B cell (primary cell): ENCODE data around the gene CISH. TPM values are rescaled to one million over a fixed set of nuclear protein-coding genes. Genes with fewer than 3 reads are reported as not detected.

Experiments
- ATAC-seq: fragments of 200-7000 bp; cut with Tn5 transposase; one replicate; pipeline ENCODE4 v1.10.0; 2021; ENCODE audit warnings: low read depth, mild to moderate bottlenecking, moderate number of reproducible peaks, moderate library complexity
- CTCF ChIA-PET: fragments of 350-600 bp; sonication (Branson Sonifier 250); formaldehyde crosslinking; loops from one replicate; lab custom pipeline; 2021; ENCODE audit warnings: antibody characterized with exemption, inconsistent platforms; lab: Charles Lee
- POLR2A ChIA-PET: fragments of 350-600 bp; sonication (Branson Sonifier 250); formaldehyde crosslinking; loops from one replicate; lab custom pipeline; 2021; ENCODE audit warnings: antibody characterized with exemption; lab: Charles Lee
- DNase-seq: peaks from one replicate; pipeline ENCODE4 v3.0.0; 2013
- H2AFZ ChIP-seq: 2 replicates; pipeline ENCODE4 v1.6.1; 2012; ENCODE audit warnings: mild to moderate bottlenecking, low read depth, low read length; ENCODE audit not compliant: insufficient read depth, poor library complexity, severe bottlenecking
- H3K27ac ChIP-seq, 2 donors: 1 replicate in 1 of 2; 2 replicates in 1 of 2; pipeline ENCODE4 v1.5.1; 2012 to 2013; ENCODE audit warnings: low read length in 2 of 2, mild to moderate bottlenecking in 2 of 2, moderate library complexity in 1 of 2
- H3K27me3 ChIP-seq, 4 experiments: fragments of 200-600 bp in 1 of 4; sonication (generic) in 1 of 4; replicated peaks in 1 of 4; 1 replicate in 2 of 4; 2 replicates in 2 of 4; pipeline versions ENCODE4 v1.6.1 to v1.7.0; 2013 to 2016; ENCODE audit warnings: low read length in 3 of 4, mild to moderate bottlenecking in 2 of 4, mixed read lengths in 1 of 4, moderate library complexity in 1 of 4; ENCODE audit not compliant: insufficient read depth in 4 of 4, control insufficient read depth in 3 of 4; ENCODE audit errors: control extremely low read depth in 1 of 4
- H3K36me3 ChIP-seq, 2 experiments: replicated peaks in 1 of 2; 1 replicate in 1 of 2; 2 replicates in 1 of 2; pipeline versions ENCODE4 v1.6.1 to v1.7.1; 2013; ENCODE audit warnings: low read length in 1 of 2; ENCODE audit not compliant: insufficient read depth in 2 of 2, control insufficient read depth in 1 of 2; ENCODE audit errors: control extremely low read depth in 1 of 2, extremely low read depth in 1 of 2
- H3K4me1 ChIP-seq, 2 donors: fragments of 200-600 bp in 1 of 2; sonication (generic) in 1 of 2; 1 replicate in 1 of 2; 2 replicates in 1 of 2; pipeline versions ENCODE4 v1.5.1 to v1.6.1; 2013 to 2017; ENCODE audit warnings: low read length in 2 of 2; ENCODE audit not compliant: control insufficient read depth in 2 of 2, insufficient read depth in 2 of 2
- H3K4me2 ChIP-seq: replicated peaks from 2 replicates; pipeline ENCODE3; 2012; ENCODE audit warnings: mild to moderate bottlenecking, low read depth, low read length; ENCODE audit not compliant: poor library complexity, severe bottlenecking
- H3K4me3 ChIP-seq, 5 experiments: fragments of 200-600 bp in 1 of 5; sonication (generic) in 1 of 5; 1 replicate in 3 of 5; 2 replicates in 2 of 5; pipeline versions ENCODE4 v1.5.1 to v1.7.0; 2011 to 2016; ENCODE audit warnings: low read length in 4 of 5, mild to moderate bottlenecking in 4 of 5, low read depth in 2 of 5, control low read depth in 1 of 5, moderate library complexity in 1 of 5; ENCODE audit not compliant: insufficient read depth in 1 of 5; ENCODE audit errors: control extremely low read depth in 1 of 5, extremely low read depth in 1 of 5
- H3K79me2 ChIP-seq: fragments of 200-600 bp; sonication (generic); one replicate; pipeline ENCODE4 v1.6.0; 2016; ENCODE audit warnings: low read length; ENCODE audit not compliant: control insufficient read depth, insufficient read depth
- H3K9ac ChIP-seq: fragments of 200-600 bp; sonication (generic); 2 replicates; pipeline ENCODE4 v1.6.1; 2017; ENCODE audit warnings: mild to moderate bottlenecking, low read length, moderate library complexity
- H3K9me3 ChIP-seq, 3 donors: one replicate each; pipeline versions ENCODE4 v1.6.1 to v1.7.1; 2013; ENCODE audit warnings: low read length in 2 of 3; ENCODE audit not compliant: control insufficient read depth in 2 of 3, insufficient read depth in 1 of 3; ENCODE audit errors: control extremely low read depth in 1 of 3
- H4K20me1 ChIP-seq: 2 replicates; pipeline ENCODE4 v1.6.0; 2012; ENCODE audit warnings: mild to moderate bottlenecking, low read length; ENCODE audit not compliant: insufficient read depth, control insufficient read depth, poor library complexity, severe bottlenecking
- H3K27ac Mint-ChIP-seq: one replicate; pipeline ENCODE4 v1.8.0; 2021; ENCODE audit warnings: mixed read lengths
- H3K27me3 Mint-ChIP-seq: one replicate; pipeline ENCODE4 v1.8.0; 2021; ENCODE audit warnings: mixed read lengths
- H3K4me1 Mint-ChIP-seq: one replicate; pipeline ENCODE4 v1.8.0; 2021; ENCODE audit warnings: mixed read lengths
- H3K4me3 Mint-ChIP-seq: one replicate; pipeline ENCODE4 v1.8.0; 2021; ENCODE audit warnings: mixed read lengths
- H3K9me3 Mint-ChIP-seq: one replicate; pipeline ENCODE4 v1.8.0; 2022; ENCODE audit warnings: mixed read lengths; ENCODE audit not compliant: insufficient read depth
- EZH2 ChIP-seq: IDR thresholded peaks from 2 replicates; pipeline ENCODE4 v1.6.1; 2012; ENCODE audit warnings: borderline replicate concordance, low read depth, mild to moderate bottlenecking, moderate library complexity, low read length; ENCODE audit not compliant: insufficient read depth, poor library complexity, severe bottlenecking
- WGBS: methylation state at CpG from one replicate; pipeline ENCODE4 v1.1.5; 2013; ENCODE audit warnings: missing lambda C conversion rate; ENCODE audit not compliant: insufficient coverage; 5-methylcytosine and 5-hydroxymethylcytosine counted together
- intact Hi-C: fragments of 100-400 bp; cut with micrococcal nuclease; formaldehyde crosslinking; loops from one replicate; pipeline ENCODE4 v1.10.0; 2022
- polyA plus RNA-seq: library from polyadenylated mRNA; depleted of rRNA; stranded (reverse); fragments of >200 nt; gene quantifications from 2 replicates; pipeline ENCODE4 v1.2.3, GENCODE V29; 2012
- total RNA-seq, 2 donors: library from RNA; stranded (reverse); fragments of 120-200 nt in 1 of 2; gene quantifications; 1 replicate in 1 of 2; 2 replicates in 1 of 2; pipeline versions ENCODE4 v1.2.3 to v1.2.4, GENCODE V29; 2013 to 2022
- TF ChIP-seq, protein P1 (sequence below): fragments of 200-600 bp; IDR thresholded peaks from one replicate; pipeline ENCODE4 v1.8.0; 2022; ENCODE audit warnings: antibody characterized with exemption, mild to moderate bottlenecking

The CISH gene
- total and polyA plus RNA-seq, 2 donors (not counting 1 experiment from before 2014, with no cell fraction given) = 2.3 to 3.5 TPM

DNA sequence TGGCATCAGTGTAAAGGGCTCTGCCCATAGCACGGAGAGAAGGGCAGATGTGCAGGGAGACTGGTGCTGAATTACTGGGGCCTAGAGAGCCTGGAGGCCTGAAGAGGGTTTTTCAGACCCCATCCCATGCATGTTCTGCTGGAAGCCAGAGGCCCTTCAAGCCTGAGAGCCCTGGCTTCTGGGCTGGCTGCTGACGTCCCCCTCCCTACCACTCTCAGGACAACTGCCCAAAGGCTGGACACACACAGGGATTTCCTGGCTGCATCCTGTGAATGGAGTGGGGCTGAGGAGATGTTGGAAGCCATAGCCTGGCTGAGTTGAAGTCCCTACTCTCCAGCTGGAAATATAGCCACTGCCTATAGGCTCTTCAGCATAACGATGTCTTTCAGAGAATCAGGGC lies 46.2 kb upstream of the CISH start:
- ChIA-PET POLR2A (no interaction called here), CTCF (interaction anchor here (11.8 kb wide), 1 partner anchor 40 kb away, joined by 224 read pairs; the partner anchor contains the start of genes CISH and MAPKAPK3)
- Mint-ChIP-seq H3K9me3 (no peaks in the 10 kb centered on the region), H3K4me3 (no peak overlapping the region), H3K27ac (no peak overlapping the region), H3K4me1 (no peaks in the 10 kb centered on the region), H3K27me3 (no peaks in the 10 kb centered on the region)
- no peaks in the 10 kb centered on the region for H3K79me2 ChIP-seq
- H3K9ac ChIP-seq = no peak overlapping the region
- ATAC-seq (no peak), DNase-seq (no peak)
- no peak overlapping the region for H2AFZ ChIP-seq
- TF ChIP-seq EZH2 = no peak
- TF ChIP-seq, protein P1, sequence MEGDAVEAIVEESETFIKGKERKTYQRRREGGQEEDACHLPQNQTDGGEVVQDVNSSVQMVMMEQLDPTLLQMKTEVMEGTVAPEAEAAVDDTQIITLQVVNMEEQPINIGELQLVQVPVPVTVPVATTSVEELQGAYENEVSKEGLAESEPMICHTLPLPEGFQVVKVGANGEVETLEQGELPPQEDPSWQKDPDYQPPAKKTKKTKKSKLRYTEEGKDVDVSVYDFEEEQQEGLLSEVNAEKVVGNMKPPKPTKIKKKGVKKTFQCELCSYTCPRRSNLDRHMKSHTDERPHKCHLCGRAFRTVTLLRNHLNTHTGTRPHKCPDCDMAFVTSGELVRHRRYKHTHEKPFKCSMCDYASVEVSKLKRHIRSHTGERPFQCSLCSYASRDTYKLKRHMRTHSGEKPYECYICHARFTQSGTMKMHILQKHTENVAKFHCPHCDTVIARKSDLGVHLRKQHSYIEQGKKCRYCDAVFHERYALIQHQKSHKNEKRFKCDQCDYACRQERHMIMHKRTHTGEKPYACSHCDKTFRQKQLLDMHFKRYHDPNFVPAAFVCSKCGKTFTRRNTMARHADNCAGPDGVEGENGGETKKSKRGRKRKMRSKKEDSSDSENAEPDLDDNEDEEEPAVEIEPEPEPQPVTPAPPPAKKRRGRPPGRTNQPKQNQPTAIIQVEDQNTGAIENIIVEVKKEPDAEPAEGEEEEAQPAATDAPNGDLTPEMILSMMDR = no peak
- intact Hi-C loops = no loop called here
- H3K36me3 ChIP-seq = no peaks in the 10 kb centered on the region
- 95% methylated on average over 2 of the region's 3 CpGs for WGBS
- no peaks in the 10 kb centered on the region for H3K27me3 ChIP-seq
- no peaks in the 10 kb centered on the region for H3K9me3 ChIP-seq
- H3K4me3 ChIP-seq = no peak overlapping the region
- H3K27ac ChIP-seq = no peak overlapping the region
- no peaks in the 10 kb centered on the region for H3K4me1 ChIP-seq
- H3K4me2 ChIP-seq = no peak overlapping the region
- H4K20me1 ChIP-seq = no peaks in the 10 kb centered on the region

DNA sequence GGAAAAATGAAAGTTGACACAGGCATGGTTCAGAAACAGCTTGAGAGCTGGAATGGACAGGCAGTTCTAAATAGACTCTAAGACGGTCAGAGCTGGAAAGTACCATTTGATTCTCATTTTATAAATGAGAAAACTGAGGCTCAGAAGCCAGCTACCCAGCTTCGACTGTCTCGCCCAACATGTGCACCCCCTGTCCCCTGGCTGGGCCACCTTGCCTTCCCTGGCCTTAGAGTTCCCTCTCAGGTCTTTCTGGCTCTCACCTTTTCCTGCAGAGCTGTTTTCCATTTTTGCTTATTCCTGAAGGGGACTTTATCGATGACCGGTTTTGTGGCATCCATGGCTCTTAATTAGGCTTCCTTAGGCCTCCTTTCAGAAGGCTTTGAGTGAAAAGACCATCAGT lies 45.8 kb upstream of the CISH start:
- Histone ChIP-seq H3K36me3 (no peaks in the 10 kb centered on the region), H4K20me1 (no peaks in the 10 kb centered on the region), H3K79me2 (no peaks in the 10 kb centered on the region), H3K27ac (no peak overlapping the region), H3K4me3 (no peak overlapping the region), H2AFZ (no peak overlapping the region), H3K4me2 (no peak overlapping the region), H3K27me3 (no peaks in the 10 kb centered on the region), H3K4me1 (no peaks in the 10 kb centered on the region), H3K9ac (no peak overlapping the region), H3K9me3 (no peaks in the 10 kb centered on the region)
- Mint-ChIP-seq H3K4me3 (no peak overlapping the region), H3K27ac (no peak overlapping the region), H3K4me1 (no peaks in the 10 kb centered on the region), H3K27me3 (no peaks in the 10 kb centered on the region), H3K9me3 (no peaks in the 10 kb centered on the region)
- ATAC-seq (no peak), DNase-seq (no peak)
- ChIA-PET POLR2A (no interaction called here), CTCF (interaction anchor here (1.5 to 11.8 kb wide), 2 partner anchors 39 to 108 kb away, joined by 3 to 224 read pairs; partner anchors contain the start of genes CISH and MAPKAPK3)
- TF ChIP-seq EZH2 = no peak
- TF ChIP-seq, protein P1 = no peak
- intact Hi-C loops = no loop called here
- 94% methylated on average over 5 of the region's 5 CpGs for WGBS
